GM18502 (cell line): ENCODE measurements around the gene SLC35D2.
"Not testable (repeated sequence)": the region's sequence is repeated elsewhere in the genome, so short reads cannot be mapped to it uniquely, and the experiment has no call there.

ENCODE experiments used
- ATAC-seq: cut with Tn5 transposase; IDR thresholded peaks from one replicate; pipeline ENCODE4 v1.9.1; 2021; ENCODE audit warnings: mild to moderate bottlenecking; ENCODE audit not compliant: unreplicated experiment, poor library complexity

SLC35D2 gene

GRCh38 chr9:96318921-96319565, 64.5 kb downstream of the SLC35D2 start:
- ATAC-seq: no peak

- ATAC-seq: no peak
Measured at GRCh38 chr9:96317335-96317980, 66.1 kb downstream of the SLC35D2 start.

- no peak for ATAC-seq
Measured at GRCh38 chr9:96309850-96310249, 73.7 kb downstream of the SLC35D2 start.

GRCh38 chr9:96306958-96307357, 76.6 kb downstream of the SLC35D2 start:
- not testable (repeated sequence) for ATAC-seq

GRCh38 chr9:96305171-96305570, 78.3 kb downstream of the SLC35D2 start:
- no peak for ATAC-seq

- ATAC-seq: no peak
Measured at GRCh38 chr9:96304230-96304629, 79.3 kb downstream of the SLC35D2 start.

GRCh38 chr9:96302021-96302420, 81.5 kb downstream of the SLC35D2 start, which contains the start of gene HSD17B3:
Gene HSD17B3 (minus strand): TSS chr9:96302176. CDS start chr9:96302104, 72 bp downstream.
- ATAC-seq: no peak

GRCh38 chr9:96299823-96300222, 83.7 kb downstream of the SLC35D2 start:
- ATAC-seq: no peak

GRCh38 chr9:96294159-96294545, 89.4 kb downstream of the SLC35D2 start:
- no peak for ATAC-seq

- no peak for ATAC-seq
Measured at GRCh38 chr9:96293498-96294158, 89.9 kb downstream of the SLC35D2 start.

GRCh38 chr9:96289392-96289791, 94.1 kb downstream of the SLC35D2 start:
- no peak for ATAC-seq

GRCh38 chr9:96281641-96282040, 101.9 kb downstream of the SLC35D2 start:
- no peak for ATAC-seq

- ATAC-seq: no peak
Measured at GRCh38 chr9:96279932-96280331, 103.6 kb downstream of the SLC35D2 start.

- no peak for ATAC-seq
Measured at GRCh38 chr9:96274939-96275338, 108.6 kb downstream of the SLC35D2 start.
